Tibial artery (tissue), 4 donors: ENCODE results near the gene TMEM45B.
A peak's percentile ranks its signal among the peaks of the same experiment; 100 is the strongest.

Experiments used
- DNase-seq, 2 donors: peaks; one replicate each; pipeline ENCODE4 v3.0.0-alpha.2; 2019
- H3K27ac ChIP-seq, 2 donors: fragments of 200-600 bp; sonication (generic) in 1 of 2; 1 replicate in 1 of 2; 2 replicates in 1 of 2; pipeline ENCODE4 v1.5.1; 2018 to 2019; ENCODE audit warnings: mild to moderate bottlenecking in 1 of 2
- H3K27me3 ChIP-seq, 2 donors: fragments of 200-600 bp; sonication (generic) in 1 of 2; one replicate each; pipeline versions ENCODE4 v1.5.1 to v1.6.0; 2016 to 2019
- H3K36me3 ChIP-seq, 3 donors: fragments of 200-600 bp; sonication (generic) in 2 of 3; one replicate each; pipeline ENCODE4 v1.5.1; 2016 to 2019; ENCODE audit warnings: mild to moderate bottlenecking in 2 of 3
- H3K4me1 ChIP-seq, 4 donors: fragments of 200-600 bp; sonication (generic) in 2 of 4; 1 replicate in 3 of 4; 2 replicates in 1 of 4; pipeline ENCODE4 v1.5.1; 2016 to 2019
- H3K4me3 ChIP-seq, 2 donors: fragments of 200-600 bp; sonication (generic) in 1 of 2; 1 replicate in 1 of 2; 2 replicates in 1 of 2; pipeline ENCODE4 v1.5.1; 2018 to 2019; ENCODE audit warnings: mild to moderate bottlenecking in 2 of 2
- H3K9me3 ChIP-seq, 3 donors: fragments of 200-600 bp; sonication (generic) in 1 of 3; one replicate each; pipeline ENCODE4 v1.5.1; 2016 to 2019
- CTCF ChIP-seq, 2 experiments: fragments of 200-600 bp in 1 of 2; fragments of 450-650 bp in 1 of 2; IDR thresholded peaks; one replicate each; pipeline ENCODE4 v1.5.1; 2017 to 2019; ENCODE audit warnings: antibody characterized with exemption in 2 of 2, mild to moderate bottlenecking in 1 of 2, moderate library complexity in 1 of 2
- intact Hi-C: fragments of 100-400 bp; cut with DNase I; formaldehyde crosslinking; loops from one replicate; pipeline ENCODE4 v1.15.0; 2023; ENCODE audit warnings: low total_unique reads

Gene TMEM45B

GRCh38 chr11:129895126-129896041 lies 79.7 kb downstream of the TMEM45B start, which contains the start of gene NFRKB:
NFRKB (minus strand) TSS chr11:129895578; CDS start chr11:129892849, 2,729 bp downstream.
- Histone ChIP-seq H3K27me3 (no peaks in the 10 kb centered on the region), H3K9me3 (no peaks in the 10 kb centered on the region), H3K36me3 (peaks cover 17 to 25% (median 20%) of the 10 kb centered on the region in 3 donors), H3K27ac (peak within 1 kb of the TSS; percentile 76 to 81), H3K4me1 (peaks cover 3 to 13% (median 7%) of the 10 kb centered on the region in 4 donors), H3K4me3 (peak within 1 kb of the TSS; percentile 72 to 86)
- no peak for TF ChIP-seq CTCF (IDR thresholded peaks at IDR 0.05)
- intact Hi-C loops, result loop anchor here (10.0 kb wide), 1 partner anchor 169 kb away; the partner anchor contains the start of gene APLP2
- DNase-seq, result peak; percentile 74 to 90

DNA sequence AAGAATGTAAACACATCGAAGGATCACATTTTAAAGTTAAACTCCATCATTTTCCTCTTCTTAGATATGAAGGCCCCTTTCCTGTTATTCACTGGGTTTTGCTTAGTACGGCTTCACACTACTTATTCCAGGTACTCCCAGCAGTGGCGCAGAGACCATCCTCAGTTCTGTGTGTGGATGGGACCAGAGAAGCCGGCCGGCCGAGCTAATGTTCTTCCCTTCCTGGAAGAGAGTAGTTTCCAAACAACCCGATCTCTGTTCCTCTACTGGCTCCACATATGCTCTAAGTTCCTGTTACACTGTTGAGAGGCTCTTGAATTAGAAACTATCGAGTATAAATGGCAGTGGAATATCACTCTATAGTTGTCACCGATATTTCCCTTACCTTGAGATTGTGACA lies 80.4 kb downstream of the TMEM45B start:
- no peak for TF ChIP-seq CTCF (IDR thresholded peaks at IDR 0.05)
- DNase-seq, result peak in 1 of 2 donors; percentile 41
- H3K4me3 ChIP-seq, result peak overlapping the region; percentile 72 to 86
- intact Hi-C loops, result loop anchor here (10.0 kb wide), 1 partner anchor 169 kb away; the partner anchor contains the start of gene APLP2
- H3K4me1 ChIP-seq, result peaks cover 3 to 13% (median 7%) of the 10 kb centered on the region in 4 donors
- no peaks in the 10 kb centered on the region for H3K27me3 ChIP-seq
- no peaks in the 10 kb centered on the region for H3K9me3 ChIP-seq
- H3K36me3 ChIP-seq, result peaks cover 12 to 21% (median 13%) of the 10 kb centered on the region in 3 donors
- peak overlapping the region; percentile 76 to 81 for H3K27ac ChIP-seq

DNA sequence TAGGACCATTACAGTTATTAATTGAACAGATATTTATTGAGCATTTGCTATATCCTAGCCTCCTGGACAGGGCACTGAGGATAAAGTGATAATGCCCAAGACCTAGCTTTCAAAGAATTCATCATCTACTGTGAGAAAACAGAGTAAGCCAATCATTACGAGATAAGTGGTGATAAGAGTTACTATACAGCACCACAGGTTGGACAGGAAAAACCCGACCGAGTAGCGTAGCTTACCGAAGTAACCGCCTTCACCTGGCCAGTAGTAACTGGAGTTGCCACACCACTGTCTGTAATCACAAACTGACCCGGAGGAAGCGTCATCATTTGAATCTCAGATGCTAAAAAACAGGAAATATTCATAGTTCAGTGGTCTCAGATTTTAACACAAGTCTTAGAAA lies 89.8 kb downstream of the TMEM45B start:
- intact Hi-C loops, result no loop called here
- peaks cover 29 to 79% (median 31%) of the 10 kb centered on the region in 3 donors for H3K36me3 ChIP-seq

More for the DNA sequence above, 89.8 kb downstream of the TMEM45B start:
- H3K27me3 ChIP-seq, result no peaks in the 10 kb centered on the region
- H3K4me1 ChIP-seq, result no peaks in the 10 kb centered on the region
- no peak for TF ChIP-seq CTCF (IDR thresholded peaks at IDR 0.05)
- no peak overlapping the region for H3K27ac ChIP-seq
- H3K9me3 ChIP-seq, result no peaks in the 10 kb centered on the region
- no peak for DNase-seq
- H3K4me3 ChIP-seq, result no peak overlapping the region
